Measurements from ENCODE around the gene RAB40C.
"Not testable (repeated sequence)": the region's sequence is repeated elsewhere in the genome, so short reads cannot be mapped to it uniquely, and the experiment has no call there.

RAB40C gene

DNA sequence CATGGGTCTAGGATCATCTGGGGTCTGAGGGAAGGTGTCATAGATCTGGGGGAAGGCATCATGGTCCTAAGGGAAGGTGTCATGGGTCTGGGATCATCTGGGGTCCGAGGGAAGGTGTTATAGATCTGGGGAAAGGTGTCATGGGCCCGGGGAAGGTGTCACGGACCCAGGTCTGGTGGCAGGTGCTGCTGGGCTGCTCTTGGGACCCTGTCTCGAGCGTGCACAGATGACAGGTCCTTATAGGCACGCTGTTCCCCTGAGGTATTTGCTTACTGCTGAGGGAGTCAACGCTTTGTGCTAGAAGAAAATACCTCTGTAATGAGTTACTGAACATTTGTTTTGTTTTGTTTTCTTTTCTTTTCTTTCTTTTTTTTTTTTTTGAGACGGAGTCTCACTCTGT lies 1.4 kb downstream of the RAB40C start:
- DNase-seq (ENCODE audit: low read depth, low spot score) = no peak
- H3K4me3 ChIP-seq (ENCODE audit: low read length) = no peak overlapping the region
- no CpG with 5 or more reads among the region's 8 CpGs for WGBS (ENCODE audit: insufficient coverage, insufficient read length)
- no peaks in the 10 kb centered on the region for H3K36me3 ChIP-seq (ENCODE audit: control insufficient read depth, insufficient read depth, low read length)
- no peaks in the 10 kb centered on the region for H3K9me3 ChIP-seq (ENCODE audit: control insufficient read depth, insufficient read depth, low read length)
- H3K4me1 ChIP-seq (ENCODE audit: control insufficient read depth, insufficient read depth, low read length) = peaks cover 3% of the 10 kb centered on the region; the same call in 1 of the 2 replicates
- no peak overlapping the region for H3K27ac ChIP-seq (ENCODE audit: low read length)
- H3K27me3 ChIP-seq (ENCODE audit: control insufficient read depth, insufficient read depth, low read length) = no peaks in the 10 kb centered on the region

DNA sequence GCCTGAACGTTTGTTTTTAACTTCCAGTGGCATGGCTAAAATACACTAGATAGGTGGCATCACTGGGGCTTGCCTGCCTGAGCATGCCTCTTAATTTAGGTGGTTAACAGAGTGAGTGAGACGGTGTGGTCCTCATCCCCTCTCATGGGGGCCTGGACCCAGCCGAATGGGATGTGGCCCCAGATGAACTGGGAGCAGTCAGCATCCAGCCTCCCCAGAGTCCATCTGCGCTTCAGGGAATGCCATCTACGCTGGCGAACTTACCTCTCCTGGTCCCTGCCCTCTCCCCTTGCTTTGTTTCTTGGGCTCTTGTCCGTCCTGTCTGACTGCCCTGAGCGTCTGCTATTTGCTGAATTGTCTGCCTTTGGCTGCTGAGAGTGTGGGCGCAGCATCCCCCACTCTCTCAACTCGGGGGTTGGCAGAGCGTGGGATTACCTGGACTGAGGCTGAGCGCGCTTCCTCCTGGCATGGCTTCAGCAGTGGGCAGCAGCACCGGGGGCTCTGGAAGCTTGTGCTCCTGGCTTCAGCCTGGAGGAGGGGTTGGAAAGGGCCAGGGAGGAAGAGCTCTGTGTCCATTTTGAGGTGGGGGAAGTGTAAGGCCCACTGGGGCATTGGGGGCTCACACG lies 2.1 kb downstream of the RAB40C start:
- H3K27me3 ChIP-seq (ENCODE audit: control insufficient read depth, insufficient read depth, low read length) = no peaks in the 10 kb centered on the region
- no peaks in the 10 kb centered on the region for H3K36me3 ChIP-seq (ENCODE audit: control insufficient read depth, insufficient read depth, low read length)
- peaks cover 3% of the 10 kb centered on the region; the same call in 1 of the 2 replicates for H3K4me1 ChIP-seq (ENCODE audit: control insufficient read depth, insufficient read depth, low read length)
- H3K27ac ChIP-seq (ENCODE audit: low read length) = no peak overlapping the region
- WGBS (ENCODE audit: insufficient coverage, insufficient read length) = no CpG with 5 or more reads among the region's 15 CpGs
- H3K9me3 ChIP-seq (ENCODE audit: control insufficient read depth, insufficient read depth, low read length) = no peaks in the 10 kb centered on the region
- DNase-seq (ENCODE audit: low read depth, low spot score) = no peak
- no peak overlapping the region for H3K4me3 ChIP-seq (ENCODE audit: low read length)

DNA sequence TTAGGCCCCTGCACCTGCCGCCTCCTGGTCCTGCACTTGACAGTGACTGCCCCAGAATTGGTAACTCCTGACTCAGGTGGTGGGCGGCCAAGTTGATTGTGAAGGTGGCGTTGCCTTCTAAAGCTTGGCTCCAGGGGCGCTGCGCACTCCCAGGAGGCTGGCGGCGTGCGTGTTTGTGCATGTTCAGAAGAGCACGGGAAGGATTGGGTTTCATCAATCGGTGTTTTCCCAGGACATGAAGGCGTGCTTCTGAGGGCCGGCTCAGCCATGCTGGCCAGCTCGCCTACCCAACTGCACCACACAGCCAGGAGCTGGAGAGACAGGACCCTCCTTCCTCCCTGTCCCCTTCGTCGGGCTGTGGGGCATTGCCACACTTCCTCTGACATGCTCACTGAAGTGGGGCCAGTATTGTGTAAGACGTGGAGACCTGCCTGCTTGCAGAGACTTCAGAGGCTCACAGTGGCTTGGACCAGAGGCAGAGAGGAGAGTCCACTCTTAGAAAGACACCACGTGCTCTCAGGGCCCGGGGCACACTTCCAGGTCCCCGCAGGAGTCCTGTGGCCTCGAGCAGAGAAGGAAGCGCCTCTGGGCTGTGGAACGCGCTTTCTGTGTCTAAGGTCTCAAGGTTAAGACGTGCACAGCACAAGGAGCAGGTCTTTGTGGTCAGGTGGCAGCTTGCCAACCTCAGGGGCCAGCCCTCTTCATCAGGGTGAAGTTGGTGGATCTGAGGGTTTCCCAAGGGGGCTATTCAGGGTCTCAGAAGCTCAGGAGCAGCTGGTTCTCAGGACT lies 2.8 kb downstream of the RAB40C start:
- no peaks in the 10 kb centered on the region for H3K36me3 ChIP-seq (ENCODE audit: control insufficient read depth, insufficient read depth, low read length)
- H3K9me3 ChIP-seq (ENCODE audit: control insufficient read depth, insufficient read depth, low read length) = no peaks in the 10 kb centered on the region
- H3K27ac ChIP-seq (ENCODE audit: low read length) = no peak overlapping the region
- no peak overlapping the region for H3K4me3 ChIP-seq (ENCODE audit: low read length)
- no peak for DNase-seq (ENCODE audit: low read depth, low spot score)
- H3K27me3 ChIP-seq (ENCODE audit: control insufficient read depth, insufficient read depth, low read length) = no peaks in the 10 kb centered on the region
- H3K4me1 ChIP-seq (ENCODE audit: control insufficient read depth, insufficient read depth, low read length) = peaks cover 3% of the 10 kb centered on the region; the same call in 1 of the 2 replicates
- WGBS (ENCODE audit: insufficient coverage, insufficient read length) = no CpG with 5 or more reads among the region's 24 CpGs

DNA sequence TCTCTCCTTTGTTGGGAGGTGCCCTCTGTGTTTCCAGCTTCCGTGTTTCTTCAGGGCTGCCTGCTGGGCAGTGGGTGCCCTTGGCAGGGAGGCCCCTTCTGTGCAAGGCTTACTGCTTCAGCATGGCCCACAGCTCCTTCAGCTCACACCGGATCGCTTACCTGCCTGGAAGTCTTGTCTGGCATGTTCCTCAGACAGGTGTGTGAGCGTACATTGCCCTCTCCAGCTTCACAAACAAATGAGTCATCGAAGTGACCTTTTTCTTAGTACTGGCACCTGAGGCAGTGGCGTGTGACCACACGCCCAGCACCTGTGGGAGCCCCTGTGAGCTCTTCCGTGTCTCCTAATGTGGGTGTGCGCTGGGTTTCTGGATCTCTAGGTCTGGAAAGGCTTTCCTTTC lies 3.5 kb downstream of the RAB40C start:
- no peaks in the 10 kb centered on the region for H3K27me3 ChIP-seq (ENCODE audit: control insufficient read depth, insufficient read depth, low read length)
- no peaks in the 10 kb centered on the region for H3K36me3 ChIP-seq (ENCODE audit: control insufficient read depth, insufficient read depth, low read length)
- H3K27ac ChIP-seq (ENCODE audit: low read length) = no peak overlapping the region
- H3K9me3 ChIP-seq (ENCODE audit: control insufficient read depth, insufficient read depth, low read length) = no peaks in the 10 kb centered on the region
- DNase-seq (ENCODE audit: low read depth, low spot score) = no peak
- WGBS (ENCODE audit: insufficient coverage, insufficient read length) = no CpG with 5 or more reads among the region's 9 CpGs
- peaks cover 3% of the 10 kb centered on the region; the same call in 1 of the 2 replicates for H3K4me1 ChIP-seq (ENCODE audit: control insufficient read depth, insufficient read depth, low read length)
- H3K4me3 ChIP-seq (ENCODE audit: low read length) = no peak overlapping the region

- DNase-seq (ENCODE audit: low read depth, low spot score) = no peak
- no peaks in the 10 kb centered on the region for H3K27me3 ChIP-seq (ENCODE audit: control insufficient read depth, insufficient read depth, low read length)
- no peak overlapping the region for H3K27ac ChIP-seq (ENCODE audit: low read length)
- no peak overlapping the region for H3K4me3 ChIP-seq (ENCODE audit: low read length)
- no CpG with 5 or more reads among the region's 16 CpGs for WGBS (ENCODE audit: insufficient coverage, insufficient read length)
- peaks cover 3% of the 10 kb centered on the region; the same call in 1 of the 2 replicates for H3K4me1 ChIP-seq (ENCODE audit: control insufficient read depth, insufficient read depth, low read length)
- no peaks in the 10 kb centered on the region for H3K9me3 ChIP-seq (ENCODE audit: control insufficient read depth, insufficient read depth, low read length)
- peaks cover 2% of the 10 kb centered on the region; the same call in 1 of the 2 replicates for H3K36me3 ChIP-seq (ENCODE audit: control insufficient read depth, insufficient read depth, low read length)
Observed at GRCh38 chr16:593807-594206, 3.9 kb downstream of the RAB40C start.

DNA sequence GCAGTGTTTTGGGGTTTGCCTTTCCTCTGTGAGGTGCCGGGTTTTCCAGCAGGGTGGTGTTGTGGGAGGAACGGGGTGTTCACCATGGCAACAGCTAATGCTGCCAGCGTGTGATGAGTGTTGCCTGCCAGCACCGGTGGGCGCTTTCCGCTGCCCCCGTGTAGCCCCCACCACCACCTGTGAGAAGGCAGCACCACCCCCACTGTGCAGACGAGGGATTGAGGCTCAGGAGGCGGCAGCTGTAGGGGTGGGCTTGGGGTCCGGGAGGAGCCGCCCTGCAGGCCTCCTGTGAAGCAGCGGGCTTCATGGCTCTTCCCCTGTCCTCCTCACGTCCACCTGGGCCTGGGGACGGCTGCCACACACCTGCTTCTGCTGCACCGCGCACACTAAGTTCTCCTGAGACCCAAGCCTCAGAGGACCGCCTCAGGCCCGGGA lies 5.2 kb downstream of the RAB40C start:
- DNase-seq (ENCODE audit: low read depth, low spot score) = no peak
- peaks cover 6% of the 10 kb centered on the region; the same call in 1 of the 2 replicates for H3K36me3 ChIP-seq (ENCODE audit: control insufficient read depth, insufficient read depth, low read length)
- peaks cover 3% of the 10 kb centered on the region; the same call in 1 of the 2 replicates for H3K4me1 ChIP-seq (ENCODE audit: control insufficient read depth, insufficient read depth, low read length)
- H3K27ac ChIP-seq (ENCODE audit: low read length) = no peak overlapping the region
- no peaks in the 10 kb centered on the region for H3K9me3 ChIP-seq (ENCODE audit: control insufficient read depth, insufficient read depth, low read length)
- WGBS (ENCODE audit: insufficient coverage, insufficient read length) = no CpG with 5 or more reads among the region's 18 CpGs
- no peak overlapping the region for H3K4me3 ChIP-seq (ENCODE audit: low read length)
- H3K27me3 ChIP-seq (ENCODE audit: control insufficient read depth, insufficient read depth, low read length) = no peaks in the 10 kb centered on the region

- no peaks in the 10 kb centered on the region for H3K27me3 ChIP-seq (ENCODE audit: control insufficient read depth, insufficient read depth, low read length)
- H3K9me3 ChIP-seq (ENCODE audit: control insufficient read depth, insufficient read depth, low read length) = no peaks in the 10 kb centered on the region
- no peak overlapping the region for H3K4me3 ChIP-seq (ENCODE audit: low read length)
- no CpG with 5 or more reads among the region's 34 CpGs for WGBS (ENCODE audit: insufficient coverage, insufficient read length)
- peaks cover 6% of the 10 kb centered on the region; the same call in 1 of the 2 replicates for H3K36me3 ChIP-seq (ENCODE audit: control insufficient read depth, insufficient read depth, low read length)
- no peak overlapping the region for H3K27ac ChIP-seq (ENCODE audit: low read length)
- peaks cover 1% of the 10 kb centered on the region; the same call in 1 of the 2 replicates for H3K4me1 ChIP-seq (ENCODE audit: control insufficient read depth, insufficient read depth, low read length)
- DNase-seq (ENCODE audit: low read depth, low spot score) = no peak
Observed at GRCh38 chr16:595942-596735, 6.3 kb downstream of the RAB40C start.

DNA sequence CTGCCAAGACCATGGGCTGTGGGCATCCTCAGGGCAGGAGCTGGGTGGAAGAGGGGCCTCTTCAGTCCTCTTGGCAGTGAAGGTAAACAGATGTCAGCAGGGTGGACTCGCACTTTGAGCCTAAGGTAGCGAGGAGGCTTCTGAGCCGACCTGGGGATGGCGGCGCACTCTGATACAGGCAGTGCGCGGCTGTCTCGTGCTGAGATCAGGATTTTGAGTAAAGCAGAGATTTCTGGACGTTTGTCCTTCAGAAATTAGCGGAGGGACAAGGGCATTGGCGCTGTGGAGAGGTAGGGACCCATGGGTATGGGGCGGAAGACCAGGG lies 6.8 kb downstream of the RAB40C start:
- H3K27ac ChIP-seq (ENCODE audit: low read length) = no peak overlapping the region
- no peak overlapping the region for H3K4me3 ChIP-seq (ENCODE audit: low read length)
- no peaks in the 10 kb centered on the region for H3K27me3 ChIP-seq (ENCODE audit: control insufficient read depth, insufficient read depth, low read length)
- H3K9me3 ChIP-seq (ENCODE audit: control insufficient read depth, insufficient read depth, low read length) = no peaks in the 10 kb centered on the region
- WGBS (ENCODE audit: insufficient coverage, insufficient read length) = no CpG with 5 or more reads among the region's 12 CpGs
- H3K4me1 ChIP-seq (ENCODE audit: control insufficient read depth, insufficient read depth, low read length) = peaks cover 1% of the 10 kb centered on the region; the same call in 1 of the 2 replicates
- no peak for DNase-seq (ENCODE audit: low read depth, low spot score)
- H3K36me3 ChIP-seq (ENCODE audit: control insufficient read depth, insufficient read depth, low read length) = peaks cover 6% of the 10 kb centered on the region; the same call in 1 of the 2 replicates

DNA sequence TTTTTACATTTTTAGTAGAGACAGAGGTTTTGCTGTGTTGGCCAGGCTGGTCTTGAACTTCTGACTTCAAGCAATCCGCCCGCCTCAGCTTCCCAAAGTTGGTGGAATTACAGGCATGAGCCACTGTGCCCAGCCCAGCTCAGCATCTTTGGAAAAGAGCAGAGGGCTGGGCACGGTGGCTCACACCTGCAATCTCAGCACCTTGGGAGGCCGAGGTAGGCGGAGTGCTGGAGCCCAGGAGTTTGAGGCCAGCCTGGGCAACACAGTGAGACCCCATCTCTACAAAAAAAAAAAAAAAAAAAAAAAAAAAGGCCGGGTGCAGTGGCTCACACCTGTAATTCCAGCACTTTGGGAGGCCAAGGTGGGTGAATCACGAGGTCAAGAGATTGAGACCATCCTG lies 7.8 kb downstream of the RAB40C start:
- not testable (repeated sequence) for H3K27ac ChIP-seq (ENCODE audit: low read length); H3K27me3 ChIP-seq (ENCODE audit: control insufficient read depth, insufficient read depth, low read length); H3K4me1 ChIP-seq (ENCODE audit: control insufficient read depth, insufficient read depth, low read length); DNase-seq (ENCODE audit: low read depth, low spot score); H3K9me3 ChIP-seq (ENCODE audit: control insufficient read depth, insufficient read depth, low read length); H3K4me3 ChIP-seq (ENCODE audit: low read length); H3K36me3 ChIP-seq (ENCODE audit: control insufficient read depth, insufficient read depth, low read length)
- no CpG with 5 or more reads among the region's 7 CpGs for WGBS (ENCODE audit: insufficient coverage, insufficient read length)
